ENCODE results near the gene SLC25A13. TPM values are rescaled to one million over a fixed set of nuclear protein-coding genes. Genes with fewer than 3 reads are reported as not detected.
"Not testable (repeated sequence)": the region's sequence is repeated elsewhere in the genome, so short reads cannot be mapped to it uniquely, and the experiment has no call there.

SLC25A13 gene
- total and polyA plus RNA-seq, 2 donors: 11.5 to 30.5 TPM

DNA sequence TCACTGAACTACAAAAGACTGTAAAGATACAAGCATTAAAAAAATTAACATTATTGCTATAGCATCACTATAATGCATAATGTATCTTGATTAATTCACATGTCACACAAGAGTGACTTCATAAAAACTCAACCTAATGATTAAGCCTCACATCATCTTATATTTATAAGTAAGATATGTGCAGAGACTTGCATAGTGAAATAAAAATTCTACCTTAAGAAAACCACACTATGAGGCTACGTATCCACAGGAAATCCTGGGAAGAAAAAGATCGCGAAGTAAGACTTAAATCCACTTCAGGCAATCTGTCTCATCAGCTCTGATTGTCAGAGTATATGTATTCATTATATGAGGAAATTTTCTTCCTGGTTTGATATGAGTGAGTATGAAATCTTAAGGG is 160.0 kb downstream of the SLC25A13 start:
- Histone ChIP-seq H3K36me3 (ENCODE audit: insufficient read depth) (peaks cover 3% of the 10 kb centered on the region), H3K27ac (ENCODE audit: low read depth) (no peak overlapping the region), H3K4me3 (ENCODE audit: low read depth, low read length) (no peak overlapping the region), H3K4me1 (ENCODE audit: insufficient read depth) (no peaks in the 10 kb centered on the region)
- no peak for DNase-seq (ENCODE audit: extremely low spot score)
- 96% methylated on average over 3 of the region's 3 CpGs for WGBS

DNA sequence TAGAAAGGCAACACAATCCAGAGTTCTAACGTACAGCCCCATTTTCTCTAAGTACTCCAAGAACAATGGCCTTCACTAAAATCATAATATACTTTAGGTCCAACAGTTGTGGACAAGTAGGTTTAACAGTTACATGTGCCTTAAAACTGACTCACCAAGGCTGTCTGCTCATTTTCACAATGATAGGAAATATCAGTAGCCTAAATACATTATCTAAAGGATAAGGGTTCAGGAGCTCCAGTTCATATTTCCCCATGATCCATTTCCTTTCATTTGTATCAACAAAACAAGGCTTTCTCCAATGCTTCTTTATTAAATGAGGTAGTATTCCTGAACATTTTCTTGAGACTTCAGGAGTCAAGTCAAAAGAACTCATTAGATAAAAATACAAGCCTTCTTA is 164.0 kb downstream of the SLC25A13 start:
- 97% methylated on average over 1 of the region's 1 CpG for WGBS
- Histone ChIP-seq H3K27ac (ENCODE audit: low read depth) (no peak overlapping the region), H3K4me1 (ENCODE audit: insufficient read depth) (no peaks in the 10 kb centered on the region), H3K36me3 (ENCODE audit: insufficient read depth) (peaks cover 5% of the 10 kb centered on the region), H3K4me3 (ENCODE audit: low read depth, low read length) (no peak overlapping the region)
- DNase-seq (ENCODE audit: extremely low spot score): no peak

DNA sequence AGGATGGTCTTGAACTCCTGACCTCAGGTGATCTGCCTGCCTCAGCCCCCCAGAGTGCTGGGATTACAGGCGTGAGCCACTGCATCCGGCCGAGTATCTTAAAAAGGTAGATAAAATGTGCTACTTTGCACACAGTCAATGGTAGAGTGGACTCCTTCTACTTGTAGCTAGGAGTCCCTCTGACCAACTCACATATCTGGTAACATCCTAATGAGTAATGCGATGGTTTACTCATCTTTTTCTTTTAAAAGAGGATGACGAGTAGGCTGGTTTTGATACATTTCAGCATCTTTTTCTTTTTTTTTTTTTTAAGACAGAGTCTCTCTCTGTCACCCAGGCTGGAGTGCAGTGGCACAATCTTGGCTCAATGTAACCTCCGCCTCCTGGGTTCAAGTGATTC is 167.4 kb downstream of the SLC25A13 start:
- not testable (repeated sequence) for H3K36me3 ChIP-seq (ENCODE audit: insufficient read depth)
- WGBS: 94% methylated on average over 6 of the region's 6 CpGs

DNA sequence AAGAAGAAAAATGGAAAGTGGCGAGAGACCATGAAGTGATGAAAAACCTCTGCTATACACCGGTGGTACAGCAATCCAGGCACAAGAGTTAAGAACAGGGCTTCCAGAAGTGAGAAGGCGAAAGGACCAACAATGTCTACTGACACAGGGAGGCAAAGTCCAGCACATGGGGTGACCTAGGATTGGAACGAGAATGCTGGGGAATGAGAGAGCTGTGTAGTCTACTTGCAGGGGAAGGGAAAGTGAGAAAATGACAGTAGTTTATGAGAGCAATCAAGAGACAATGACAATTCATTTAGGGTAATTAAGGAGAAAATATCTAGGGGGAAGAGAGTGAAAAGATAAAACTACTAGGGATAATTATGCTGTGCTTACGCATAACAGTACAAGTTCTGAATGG is 169.2 kb downstream of the SLC25A13 start:
- peaks cover 2% of the 10 kb centered on the region for H3K36me3 ChIP-seq (ENCODE audit: insufficient read depth)
- DNase-seq (ENCODE audit: extremely low spot score): no peak
- no peak overlapping the region for H3K4me3 ChIP-seq (ENCODE audit: low read depth, low read length)
- H3K4me1 ChIP-seq (ENCODE audit: insufficient read depth): no peaks in the 10 kb centered on the region
- no peak overlapping the region for H3K27ac ChIP-seq (ENCODE audit: low read depth)
- 96% methylated on average over 5 of the region's 5 CpGs for WGBS

More for the DNA sequence above, 167.4 kb downstream of the SLC25A13 start:
- H3K4me3 ChIP-seq (ENCODE audit: low read depth, low read length); H3K27ac ChIP-seq (ENCODE audit: low read depth); DNase-seq (ENCODE audit: extremely low spot score); H3K4me1 ChIP-seq (ENCODE audit: insufficient read depth): not testable (repeated sequence)

DNA sequence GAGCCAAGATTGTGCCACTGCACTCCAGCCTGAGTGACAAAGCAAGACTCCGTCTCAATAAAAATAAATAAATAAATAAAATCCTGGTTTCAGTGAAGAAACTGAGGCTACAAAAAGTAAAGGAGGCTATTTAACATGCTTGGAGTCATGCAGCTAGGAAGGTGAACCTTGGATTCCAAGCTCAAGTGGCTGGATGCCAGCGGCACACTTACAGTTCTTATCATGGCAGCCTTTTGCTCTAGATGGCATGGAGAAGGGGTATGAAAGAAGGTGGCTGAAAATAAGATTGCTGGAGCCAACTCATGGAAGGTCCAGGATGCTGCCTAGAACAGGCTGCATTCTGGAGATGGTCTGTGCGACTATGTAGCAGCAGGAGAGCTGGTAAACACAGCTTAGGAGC is 170.0 kb downstream of the SLC25A13 start:
- Histone ChIP-seq H3K4me1 (ENCODE audit: insufficient read depth) (no peaks in the 10 kb centered on the region), H3K36me3 (ENCODE audit: insufficient read depth) (peaks cover 2% of the 10 kb centered on the region), H3K4me3 (ENCODE audit: low read depth, low read length) (no peak overlapping the region), H3K27ac (ENCODE audit: low read depth) (no peak overlapping the region)
- no peak for DNase-seq (ENCODE audit: extremely low spot score)
- WGBS: 100% methylated on average over 3 of the region's 3 CpGs

DNA sequence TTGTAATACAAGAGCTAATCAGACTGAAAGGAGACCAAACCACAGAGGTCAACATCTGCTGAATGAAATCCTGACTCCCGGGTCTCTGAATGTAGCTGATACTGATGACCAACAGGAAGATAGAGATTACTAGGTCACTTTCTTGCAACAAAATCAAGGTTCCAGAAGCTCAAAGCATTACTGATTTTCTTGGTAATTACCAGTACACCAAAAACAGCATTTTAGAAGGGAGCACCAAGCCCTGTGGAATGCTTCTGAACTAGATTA is 177.7 kb downstream of the SLC25A13 start:
- WGBS: 82% methylated on average over 1 of the region's 1 CpG
- Histone ChIP-seq H3K4me1 (ENCODE audit: insufficient read depth) (no peaks in the 10 kb centered on the region), H3K4me3 (ENCODE audit: low read depth, low read length) (no peak overlapping the region), H3K36me3 (ENCODE audit: insufficient read depth) (peaks cover 2% of the 10 kb centered on the region), H3K27ac (ENCODE audit: low read depth) (no peak overlapping the region)
- no peak for DNase-seq (ENCODE audit: extremely low spot score)

DNA sequence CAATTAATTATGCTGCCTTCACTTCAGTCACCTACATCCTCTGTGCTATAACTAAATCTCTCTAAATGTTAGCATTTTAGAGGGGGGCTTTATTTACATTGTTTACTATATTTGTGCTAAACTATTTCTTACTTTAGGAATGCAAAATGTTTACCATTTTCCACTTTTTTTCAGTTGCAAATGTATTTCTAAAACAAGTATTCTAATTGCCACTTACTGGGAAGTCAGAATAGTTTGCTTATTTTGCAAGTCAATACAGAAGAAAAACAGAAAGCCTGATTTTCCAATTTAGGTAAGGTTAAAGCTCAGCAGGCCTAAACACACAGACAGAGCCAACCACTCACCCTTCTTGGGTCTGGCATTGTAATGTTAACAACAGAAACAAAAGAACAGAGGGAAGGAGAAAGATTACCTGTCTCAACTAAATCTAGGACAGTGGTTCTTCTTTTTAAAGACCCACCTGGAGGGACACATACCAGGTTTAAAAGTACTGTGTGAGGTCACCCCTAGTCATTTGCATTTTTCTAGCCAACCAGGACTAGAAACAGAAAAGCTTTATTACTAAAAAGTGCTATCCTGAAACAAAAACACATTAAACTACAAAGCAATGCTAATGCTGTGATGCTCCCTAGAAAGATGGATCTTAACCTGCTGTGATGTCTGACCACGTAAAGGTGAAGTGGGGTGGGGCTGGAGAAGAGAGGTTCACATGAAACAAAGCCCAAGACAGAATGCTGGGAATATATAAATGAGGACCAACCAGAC is 178.2 kb downstream of the SLC25A13 start:
- no peak for DNase-seq (ENCODE audit: extremely low spot score)
- Histone ChIP-seq H3K27ac (ENCODE audit: low read depth) (no peak overlapping the region), H3K4me1 (ENCODE audit: insufficient read depth) (no peaks in the 10 kb centered on the region), H3K4me3 (ENCODE audit: low read depth, low read length) (no peak overlapping the region), H3K36me3 (ENCODE audit: insufficient read depth) (peaks cover 2% of the 10 kb centered on the region)
- WGBS: 87% methylated on average over 1 of the region's 1 CpG

DNA sequence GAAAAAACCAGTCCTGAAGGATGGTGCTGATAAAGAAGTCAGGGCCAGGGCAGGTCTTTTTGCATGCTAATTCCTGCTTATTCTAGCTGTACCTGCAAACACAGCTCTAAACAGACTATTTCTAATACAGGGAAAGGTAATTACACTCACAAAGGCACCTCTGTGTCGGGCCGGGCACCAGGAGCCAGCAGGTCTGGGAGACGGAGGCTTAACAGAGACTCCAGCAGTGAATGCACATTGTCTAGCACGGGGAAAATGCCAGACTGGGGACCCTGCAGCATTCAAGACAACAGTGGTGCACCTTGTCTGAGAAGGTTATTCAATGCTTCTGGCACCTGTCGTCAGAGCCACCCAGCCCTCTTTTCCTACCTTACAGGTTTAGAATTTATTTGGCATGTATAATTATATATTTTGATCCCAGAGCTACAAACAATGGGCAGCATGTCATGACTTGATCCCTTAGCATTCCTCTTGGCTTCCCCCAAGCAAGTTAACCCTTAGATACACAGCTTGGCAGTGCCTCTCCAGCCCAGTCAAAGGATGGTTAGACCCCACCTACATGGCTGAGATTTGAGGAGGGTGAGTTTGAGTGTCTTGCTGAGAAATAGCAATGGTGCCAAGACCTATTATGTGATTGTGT is 185.2 kb downstream of the SLC25A13 start:
- 88% methylated on average over 5 of the region's 5 CpGs for WGBS
- no peak for DNase-seq (ENCODE audit: extremely low spot score)
- no peaks in the 10 kb centered on the region for H3K36me3 ChIP-seq (ENCODE audit: insufficient read depth)
- H3K4me1 ChIP-seq (ENCODE audit: insufficient read depth): no peaks in the 10 kb centered on the region
- no peak overlapping the region for H3K27ac ChIP-seq (ENCODE audit: low read depth)
- H3K4me3 ChIP-seq (ENCODE audit: low read depth, low read length): no peak overlapping the region

DNA sequence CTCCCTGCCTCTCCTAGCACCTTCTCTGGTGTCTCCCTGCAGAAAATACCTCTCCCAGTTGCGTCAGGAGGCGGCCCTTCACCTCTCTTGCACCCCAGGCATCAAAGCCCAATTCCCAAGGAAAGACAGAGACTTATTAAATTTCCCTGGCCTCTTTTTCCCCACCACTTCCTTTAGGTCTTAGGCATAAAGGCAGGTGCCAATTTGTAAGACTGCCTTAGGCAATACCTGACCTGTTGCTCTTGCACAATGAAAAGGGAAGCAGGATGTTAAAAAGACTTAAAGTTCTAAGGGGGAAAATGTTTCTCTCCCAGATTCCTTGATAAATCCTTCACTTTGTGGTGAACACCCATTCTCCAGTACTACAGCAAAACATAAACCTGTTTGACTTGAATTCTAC is 186.7 kb downstream of the SLC25A13 start:
- no peak overlapping the region for H3K27ac ChIP-seq (ENCODE audit: low read depth)
- H3K4me1 ChIP-seq (ENCODE audit: insufficient read depth): no peaks in the 10 kb centered on the region
- 94% methylated on average over 2 of the region's 2 CpGs for WGBS
- no peak overlapping the region for H3K4me3 ChIP-seq (ENCODE audit: low read depth, low read length)
- DNase-seq (ENCODE audit: extremely low spot score): no peak
- H3K36me3 ChIP-seq (ENCODE audit: insufficient read depth): no peaks in the 10 kb centered on the region

DNA sequence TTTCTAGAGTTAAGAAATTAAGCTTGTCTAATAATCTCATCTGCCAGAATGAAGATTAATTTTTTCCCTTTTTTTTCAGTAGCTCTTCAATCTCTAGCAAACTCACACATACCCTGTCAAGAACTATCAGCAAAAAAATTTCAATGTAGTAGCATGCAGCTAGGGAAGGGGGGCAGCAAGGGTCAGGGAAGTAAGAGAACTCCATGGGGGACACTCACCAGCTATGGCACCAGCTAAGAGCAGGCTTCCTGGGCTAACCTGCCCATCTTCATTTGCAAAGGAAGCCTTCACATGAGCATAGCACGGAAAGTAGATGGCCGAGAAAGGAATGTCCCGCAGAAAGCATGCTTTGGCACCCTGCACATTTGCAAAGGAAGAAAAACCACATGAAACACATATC is 190.4 kb downstream of the SLC25A13 start:
- WGBS: 93% methylated on average over 3 of the region's 3 CpGs
- Histone ChIP-seq H3K27ac (ENCODE audit: low read depth) (no peak overlapping the region), H3K4me1 (ENCODE audit: insufficient read depth) (no peaks in the 10 kb centered on the region), H3K4me3 (ENCODE audit: low read depth, low read length) (no peak overlapping the region), H3K36me3 (ENCODE audit: insufficient read depth) (no peaks in the 10 kb centered on the region)
- DNase-seq (ENCODE audit: extremely low spot score): no peak

DNA sequence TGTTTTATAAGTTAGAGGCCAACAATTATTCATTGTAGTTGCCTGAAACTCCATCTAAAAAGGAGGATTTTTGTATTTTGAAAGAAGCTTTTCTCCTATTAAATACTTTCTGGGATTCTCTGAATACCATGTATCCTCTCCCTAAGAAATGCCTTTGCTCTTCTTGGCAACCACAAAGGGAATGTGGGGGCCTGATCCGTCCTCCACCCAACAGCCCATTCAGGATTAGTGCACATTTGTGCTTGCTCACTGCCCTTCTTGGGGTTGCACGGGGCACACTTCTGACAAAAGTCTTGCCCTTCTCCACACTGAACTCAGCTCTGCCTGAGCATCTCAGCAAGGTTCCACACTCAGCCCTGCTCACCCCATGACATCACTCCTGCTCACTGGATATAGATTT is 194.2 kb downstream of the SLC25A13 start:
- no peak for DNase-seq (ENCODE audit: extremely low spot score)
- H3K36me3 ChIP-seq (ENCODE audit: insufficient read depth): no peaks in the 10 kb centered on the region

DNA sequence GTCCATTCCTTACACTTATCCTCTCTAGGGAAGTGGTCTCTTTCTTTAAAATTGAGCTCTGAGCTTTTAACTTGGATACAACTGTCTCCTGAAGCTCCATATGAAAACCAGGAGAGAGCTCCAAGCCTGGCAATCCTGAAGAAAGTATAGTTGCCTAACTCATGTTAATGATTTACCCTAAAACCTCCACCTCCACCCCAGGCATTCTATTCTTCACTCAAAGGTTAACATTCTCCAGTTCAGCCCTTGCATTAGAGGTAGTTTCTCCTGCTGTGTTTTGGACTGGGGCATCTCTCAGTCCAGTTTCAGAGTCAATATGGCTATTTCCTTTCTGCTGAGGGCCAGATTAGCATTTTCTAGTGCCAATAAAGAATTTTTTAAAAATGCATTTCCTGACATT is 195.5 kb downstream of the SLC25A13 start:
- Histone ChIP-seq H3K4me1 (ENCODE audit: insufficient read depth) (no peaks in the 10 kb centered on the region), H3K36me3 (ENCODE audit: insufficient read depth) (peaks cover 3% of the 10 kb centered on the region), H3K27ac (ENCODE audit: low read depth) (no peak overlapping the region), H3K4me3 (ENCODE audit: low read depth, low read length) (no peak overlapping the region)
- DNase-seq (ENCODE audit: extremely low spot score): no peak

More for the DNA sequence above, 194.2 kb downstream of the SLC25A13 start:
- Histone ChIP-seq H3K4me1 (ENCODE audit: insufficient read depth) (no peaks in the 10 kb centered on the region), H3K27ac (ENCODE audit: low read depth) (no peak overlapping the region), H3K4me3 (ENCODE audit: low read depth, low read length) (no peak overlapping the region)
- 76% methylated on average over 2 of the region's 2 CpGs for WGBS

DNA sequence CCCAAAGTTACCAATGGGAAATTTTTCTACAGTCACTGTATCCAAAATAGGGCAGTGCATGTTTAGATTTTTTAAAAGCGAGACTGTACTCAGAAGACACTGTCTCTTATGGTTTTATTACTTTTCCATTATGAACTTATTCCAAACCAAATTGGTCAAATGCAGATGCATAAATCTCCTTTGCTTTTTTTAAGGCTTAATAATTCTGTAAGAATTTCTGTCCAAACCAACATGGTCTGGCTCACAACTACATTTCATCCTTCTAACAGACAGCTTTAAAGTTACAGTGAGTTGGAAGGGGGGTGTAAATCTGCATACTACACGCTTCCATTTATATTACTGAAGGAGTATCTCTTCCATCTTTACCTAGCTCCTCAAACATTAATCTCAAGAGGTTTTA is 199.2 kb downstream of the SLC25A13 start:
- Histone ChIP-seq H3K27ac (ENCODE audit: low read depth) (no peak overlapping the region), H3K36me3 (ENCODE audit: insufficient read depth) (peaks cover 8% of the 10 kb centered on the region), H3K4me1 (ENCODE audit: insufficient read depth) (no peaks in the 10 kb centered on the region), H3K4me3 (ENCODE audit: low read depth, low read length) (no peak overlapping the region)
- DNase-seq (ENCODE audit: extremely low spot score): no peak
- WGBS: 84% methylated on average over 2 of the region's 2 CpGs

DNA sequence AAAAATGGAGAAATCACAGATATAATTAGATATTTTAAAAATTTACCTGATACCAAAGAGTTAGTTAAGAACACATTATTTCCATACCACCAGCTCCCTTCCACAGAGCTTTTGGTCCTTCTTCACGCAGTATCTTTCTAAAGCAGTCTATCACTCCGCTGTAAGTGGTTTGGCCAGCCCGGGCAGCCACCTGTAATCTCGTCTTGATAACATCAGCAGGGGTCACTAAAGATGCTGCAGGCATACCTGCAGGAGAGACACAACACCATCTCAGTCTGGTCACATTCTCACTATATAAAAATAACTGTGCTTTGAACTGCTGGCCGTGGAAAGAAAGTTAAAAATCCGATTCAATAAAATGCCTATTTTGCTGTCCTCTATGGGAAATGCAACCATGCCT is 200.1 kb downstream of the SLC25A13 start:
- Histone ChIP-seq H3K27ac (ENCODE audit: low read depth) (no peak overlapping the region), H3K4me1 (ENCODE audit: insufficient read depth) (no peaks in the 10 kb centered on the region), H3K36me3 (ENCODE audit: insufficient read depth) (peaks cover 8% of the 10 kb centered on the region), H3K4me3 (ENCODE audit: low read depth, low read length) (no peak overlapping the region)
- 84% methylated on average over 6 of the region's 6 CpGs for WGBS
- no peak for DNase-seq (ENCODE audit: extremely low spot score)

Data from urinary bladder (tissue), 4 donors.